Measurements from ENCODE around the gene PRKAG2. TPM values are rescaled to one million over a fixed set of nuclear protein-coding genes. Genes with fewer than 3 reads are reported as not detected.
A peak's percentile ranks its signal among the peaks of the same experiment; 100 is the strongest.

Gene PRKAG2
- total and polyA plus RNA-seq, 2 of the 8 experiments (the other 6 are each of a cell fraction or from before 2014, with no cell fraction given) = 7.5 to 18.1 TPM

DNA sequence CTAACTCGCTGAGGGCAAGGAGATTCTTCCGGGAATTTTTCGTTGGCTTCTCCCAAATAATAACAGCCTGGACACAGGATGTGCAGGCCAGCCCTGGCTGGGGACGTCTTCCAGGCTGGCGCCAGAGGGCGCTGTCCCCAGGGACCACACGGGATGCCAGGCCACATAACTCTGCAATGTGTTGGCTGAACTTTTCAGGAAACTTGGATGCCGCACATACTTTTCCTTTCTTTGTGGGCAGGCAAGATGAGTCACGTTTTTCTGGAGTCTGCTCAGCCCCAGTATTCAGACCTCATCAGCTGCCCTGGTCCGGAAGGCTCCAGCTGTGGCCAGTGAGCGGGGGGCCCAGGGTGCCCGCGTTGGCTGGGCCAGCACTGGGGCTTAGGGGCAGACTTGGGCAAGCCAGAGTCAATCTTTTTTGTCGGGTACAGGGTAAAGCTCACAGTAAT, 122.7 kb downstream of the PRKAG2 start (continued):
- 0 out of 2 replicates have a peak, but pooled peaks have one; percentile 49 for TF ChIP-seq ATF3 (IDR thresholded peaks at IDR 0.05; ENCODE audit: insufficient read depth, low read depth, low read length)
- TF ChIP-seq BRCA1 (IDR thresholded peaks at IDR 0.05; ENCODE audit: low read depth, low read length) = no peak
- TF ChIP-seq SP1 (IDR thresholded peaks at IDR 0.05; ENCODE audit: low read depth, low read length) = peak; percentile 78; the same call in 1 of the 2 replicates
- peak; percentile 95 for TF ChIP-seq JUN (IDR thresholded peaks at IDR 0.05; ENCODE audit: low read depth, low read length)
- peak; percentile 64 for TF ChIP-seq EGR1 (IDR thresholded peaks at IDR 0.05; ENCODE audit: borderline replicate concordance, low read depth, low read length)
- peak; percentile 45 for TF ChIP-seq CREB1 (IDR thresholded peaks at IDR 0.05)
- no peak for TF ChIP-seq PHF8 (conservative IDR thresholded peaks at IDR 0.05; ENCODE audit: low read depth, low read length)
- TF ChIP-seq JUND (IDR thresholded peaks at IDR 0.05; ENCODE audit: low read length) = peak; percentile 97
- TF ChIP-seq RXRA (IDR thresholded peaks at IDR 0.05; ENCODE audit: insufficient read depth, low read depth, low read length) = 0 out of 2 replicates have a peak, but pooled peaks have one; percentile 29
- TF ChIP-seq ATF2 (IDR thresholded peaks at IDR 0.05; ENCODE audit: low read length) = peak; percentile 62; the same call in 1 of the 2 replicates
- no peak for TF ChIP-seq RFX5 (IDR thresholded peaks at IDR 0.05; ENCODE audit: borderline replicate concordance, low read depth, low read length)
- peak; percentile 46; the same call in 1 of the 2 replicates for TF ChIP-seq MAX (IDR thresholded peaks at IDR 0.05)
- TF ChIP-seq GABPA (IDR thresholded peaks at IDR 0.05; ENCODE audit: borderline replicate concordance, insufficient read depth, low read length) = peak; percentile 61; the same call in 1 of the 2 replicates
- TF ChIP-seq CTCF (IDR thresholded peaks at IDR 0.05; ENCODE audit: control extremely low read depth in 1 of 3, insufficient read depth in 1 of 3, low read depth in 1 of 3, low read length in 3 of 3) = peak; percentile 91 to 98 (median 96)

Data from H1 (cell line).